Mesodermal cell (in vitro differentiated cells): Measurements from ENCODE around the gene CACNG7.

Source experiments
- H3K27ac ChIP-seq: 2 replicates; pipeline ENCODE4 v1.7.0; 2013; ENCODE audit warnings: mild to moderate bottlenecking, low read depth, low read length, moderate library complexity; ENCODE audit not compliant: severe bottlenecking
- H3K36me3 ChIP-seq: 2 replicates; pipeline ENCODE4 v1.7.1; 2013; ENCODE audit warnings: mild to moderate bottlenecking, low read length, moderate library complexity; ENCODE audit not compliant: control insufficient read depth, insufficient read depth
- H3K4me1 ChIP-seq: one replicate; pipeline ENCODE4 v1.7.1; 2013; ENCODE audit warnings: mild to moderate bottlenecking, low read length; ENCODE audit not compliant: insufficient read depth, control insufficient read depth, poor library complexity, severe bottlenecking
- H3K4me3 ChIP-seq: 2 replicates; pipeline ENCODE4 v1.7.0; 2013; ENCODE audit warnings: low read length, control low read depth, mild to moderate bottlenecking; ENCODE audit not compliant: insufficient read depth, poor library complexity, severe bottlenecking; ENCODE audit errors: extremely low read depth
- H3K9me3 ChIP-seq: 2 replicates; pipeline ENCODE4 v1.7.1; 2013; ENCODE audit warnings: mild to moderate bottlenecking, low read length, moderate library complexity; ENCODE audit not compliant: control insufficient read depth
- WGBS, 2 experiments: methylation state at CpG; one replicate each; pipeline ENCODE4 v1.1.5; 2013; ENCODE audit warnings: missing lambda C conversion rate in 2 of 2; ENCODE audit not compliant: insufficient coverage in 2 of 2; 5-methylcytosine and 5-hydroxymethylcytosine counted together

CACNG7 gene

GRCh38 chr19:53880711-53881481, 28.2 kb upstream of the CACNG7 start:
- peaks cover 5% of the 10 kb centered on the region for H3K36me3 ChIP-seq
- 18 to 23% methylated on average over 5 of the region's 6 CpGs for WGBS, 2 experiments
- no peaks in the 10 kb centered on the region for H3K9me3 ChIP-seq
- peaks cover 13% of the 10 kb centered on the region for H3K4me1 ChIP-seq
- H3K4me3 ChIP-seq, result no peak overlapping the region
- H3K27ac ChIP-seq, result no peak overlapping the region

- H3K27ac ChIP-seq, result no peak within 1 kb of the TSS
- H3K4me3 ChIP-seq, result peak within 1 kb of the TSS; percentile 39
- peaks cover 13% of the 10 kb centered on the region for H3K4me1 ChIP-seq
- no peaks in the 10 kb centered on the region for H3K36me3 ChIP-seq
- WGBS, 2 experiments, result 1 to 2% methylated on average over 38 to 39 of the region's 49 CpGs
- no peaks in the 10 kb centered on the region for H3K9me3 ChIP-seq
Measured at GRCh38 chr19:53881482-53882390, 27.3 kb upstream of the CACNG7 start, which contains the start of gene PRKCG. Gene PRKCG, plus strand, starts transcription at chr19:53882197. Its CDS starts 298 bp downstream, at chr19:53882495.

- Histone ChIP-seq H3K4me3 (peak overlapping the region; percentile 39), H3K36me3 (no peaks in the 10 kb centered on the region), H3K4me1 (peaks cover 13% of the 10 kb centered on the region), H3K27ac (no peak overlapping the region), H3K9me3 (no peaks in the 10 kb centered on the region)
- WGBS, 2 experiments, result 3 to 4% methylated on average over 12 to 13 of the region's 18 CpGs
Measured at GRCh38 chr19:53882391-53883050, 26.6 kb upstream of the CACNG7 start.

GRCh38 chr19:53883231-53883661, 25.8 kb upstream of the CACNG7 start:
- peaks cover 13% of the 10 kb centered on the region for H3K4me1 ChIP-seq
- WGBS, 2 experiments, result 4 to 10% methylated on average over 4 to 5 of the region's 19 CpGs
- no peak overlapping the region for H3K27ac ChIP-seq
- no peaks in the 10 kb centered on the region for H3K9me3 ChIP-seq
- H3K4me3 ChIP-seq, result no peak overlapping the region
- H3K36me3 ChIP-seq, result no peaks in the 10 kb centered on the region

- no peak overlapping the region for H3K4me3 ChIP-seq
- H3K4me1 ChIP-seq, result peaks cover 13% of the 10 kb centered on the region
- H3K27ac ChIP-seq, result no peak overlapping the region
- WGBS, 2 experiments, result 54 to 59% methylated on average over 11 of the region's 11 CpGs
- H3K36me3 ChIP-seq, result no peaks in the 10 kb centered on the region
- H3K9me3 ChIP-seq, result no peaks in the 10 kb centered on the region
Measured at GRCh38 chr19:53883741-53884140, 25.3 kb upstream of the CACNG7 start.

GRCh38 chr19:53884256-53884655, 24.8 kb upstream of the CACNG7 start:
- no peak overlapping the region for H3K4me3 ChIP-seq
- H3K27ac ChIP-seq, result no peak overlapping the region
- no peaks in the 10 kb centered on the region for H3K36me3 ChIP-seq
- H3K9me3 ChIP-seq, result no peaks in the 10 kb centered on the region
- peaks cover 13% of the 10 kb centered on the region for H3K4me1 ChIP-seq
- 77 to 81% methylated on average over 5 to 6 of the region's 12 CpGs for WGBS, 2 experiments

- Histone ChIP-seq H3K36me3 (no peaks in the 10 kb centered on the region), H3K27ac (no peak overlapping the region), H3K9me3 (no peaks in the 10 kb centered on the region), H3K4me1 (peaks cover 13% of the 10 kb centered on the region), H3K4me3 (no peak overlapping the region)
- 91 to 98% methylated on average over 8 of the region's 10 CpGs for WGBS, 2 experiments
Measured at GRCh38 chr19:53885036-53885435, 24.0 kb upstream of the CACNG7 start.

- Histone ChIP-seq H3K4me3 (no peak overlapping the region), H3K27ac (no peak overlapping the region), H3K36me3 (no peaks in the 10 kb centered on the region), H3K4me1 (no peaks in the 10 kb centered on the region), H3K9me3 (no peaks in the 10 kb centered on the region)
- WGBS, 2 experiments, result 72 to 83% methylated on average over 11 to 17 of the region's 23 CpGs
Measured at GRCh38 chr19:53892301-53892980, 16.6 kb upstream of the CACNG7 start.

GRCh38 chr19:53892981-53893325, 16.1 kb upstream of the CACNG7 start:
- Histone ChIP-seq H3K9me3 (no peaks in the 10 kb centered on the region), H3K4me1 (no peaks in the 10 kb centered on the region), H3K4me3 (no peak overlapping the region), H3K27ac (no peak overlapping the region), H3K36me3 (no peaks in the 10 kb centered on the region)
- WGBS, 2 experiments, result 65 to 82% methylated on average over 6 of the region's 8 CpGs

GRCh38 chr19:53894707-53895106, 14.4 kb upstream of the CACNG7 start:
- H3K4me1 ChIP-seq, result peaks cover 3% of the 10 kb centered on the region
- H3K27ac ChIP-seq, result no peak overlapping the region
- no peaks in the 10 kb centered on the region for H3K36me3 ChIP-seq
- WGBS, 2 experiments, result 93 to 94% methylated on average over 7 of the region's 9 CpGs
- H3K4me3 ChIP-seq, result no peak overlapping the region
- no peaks in the 10 kb centered on the region for H3K9me3 ChIP-seq
